Small intestine (tissue), 7 donors: Measurements from ENCODE around the gene TCEAL8. TPM values are rescaled to one million over a fixed set of nuclear protein-coding genes. Genes with fewer than 3 reads are reported as not detected.
"Not testable (repeated sequence)": the region's sequence is repeated elsewhere in the genome, so short reads cannot be mapped to it uniquely, and the experiment has no call there.

Experiments
- DNase-seq, 2 donors: peaks; one replicate each; pipeline versions ENCODE4 v3.0.0 to v3.0.0-alpha.2; 2013
- FAIRE-seq: peaks from 2 replicates; lab custom pipeline; 2012; peaks lifted over from hg19 to GRCh38; lab: Jason Lieb, UNC
- H3K27ac ChIP-seq, 3 donors: one replicate each; pipeline ENCODE4 v1.5.1; 2013; ENCODE audit warnings: low read length in 2 of 3, mild to moderate bottlenecking in 2 of 3, control low read depth in 1 of 3, inconsistent platforms in 1 of 3, low read depth in 1 of 3, moderate library complexity in 1 of 3
- H3K27me3 ChIP-seq, 3 donors: one replicate each; pipeline ENCODE4 v1.6.1; 2013; ENCODE audit warnings: low read length in 3 of 3, inconsistent platforms in 1 of 3; ENCODE audit not compliant: control insufficient read depth in 3 of 3, insufficient read depth in 3 of 3
- H3K36me3 ChIP-seq, 3 donors: one replicate each; pipeline ENCODE4 v1.6.1; 2013; ENCODE audit warnings: low read length in 3 of 3, inconsistent platforms in 1 of 3, low read depth in 1 of 3, mild to moderate bottlenecking in 1 of 3, moderate library complexity in 1 of 3; ENCODE audit not compliant: control insufficient read depth in 3 of 3, insufficient read depth in 2 of 3
- H3K4me1 ChIP-seq, 3 donors: one replicate each; pipeline ENCODE4 v1.6.1; 2013; ENCODE audit warnings: low read length in 2 of 3, inconsistent platforms in 1 of 3, low read depth in 1 of 3, mild to moderate bottlenecking in 1 of 3, moderate library complexity in 1 of 3; ENCODE audit not compliant: control insufficient read depth in 3 of 3, insufficient read depth in 2 of 3
- H3K4me3 ChIP-seq, 3 donors: one replicate each; pipeline ENCODE4 v1.5.1; 2013; ENCODE audit warnings: low read length in 3 of 3, control low read depth in 1 of 3, inconsistent platforms in 1 of 3, low read depth in 1 of 3, mild to moderate bottlenecking in 1 of 3, moderate library complexity in 1 of 3
- H3K9me3 ChIP-seq, 2 donors: one replicate each; pipeline ENCODE4 v1.6.1; 2013; ENCODE audit warnings: low read depth in 1 of 2, low read length in 1 of 2; ENCODE audit not compliant: control insufficient read depth in 2 of 2, insufficient read depth in 1 of 2
- WGBS, 3 donors: extraction: QIAGEN DNeasy Blood & Tissue Kit; methylation state at CpG; one replicate each; pipeline ENCODE4 v1.1.7; 2013; 5-methylcytosine and 5-hydroxymethylcytosine counted together
- polyA plus RNA-seq, 4 donors: library from polyadenylated mRNA; stranded (reverse) in 3 of 4; unstranded in 1 of 4; fragments of 200-250 nt in 3 of 4; fragments of 120-200 nt in 1 of 4; gene quantifications; one replicate each; pipeline versions ENCODE4 v1.2.1 to v1.2.3, GENCODE V29; 2013
- donor health status: healthy with polysubstance abuse.
- donor health status: control.
- donor health status: control.
- donor health status: Bipolar disorder and iron deficiency.
- donor health status: healthy.

TCEAL8 gene
- polyA plus RNA-seq, 4 donors = 24.8 to 119 (median 47.5) TPM

DNA sequence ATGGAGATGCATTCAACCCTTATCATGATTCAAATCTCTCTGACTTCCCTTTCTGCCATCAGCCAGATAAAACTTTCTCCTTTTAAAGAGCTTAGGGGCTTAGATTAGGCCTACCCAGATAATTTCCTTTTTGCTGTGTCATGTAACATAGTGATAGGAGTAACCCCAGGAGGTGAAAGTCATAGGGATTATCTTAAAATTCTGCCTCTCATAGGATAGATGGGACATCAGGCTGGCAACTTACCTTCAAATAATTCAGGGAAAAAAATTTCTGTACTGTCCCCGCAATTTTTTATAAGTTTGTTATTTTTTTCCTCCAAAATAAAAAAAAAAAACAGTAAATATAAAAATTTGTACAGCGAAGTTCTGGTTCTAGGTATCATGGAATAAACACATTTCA is 19.3 kb downstream of the TCEAL8 start:
- H3K36me3 ChIP-seq, H3K27me3 ChIP-seq, DNase-seq, H3K27ac ChIP-seq, FAIRE-seq, H3K4me1 ChIP-seq, H3K4me3 ChIP-seq, H3K9me3 ChIP-seq: not testable (repeated sequence)
- 49 to 87% (median 63%) methylated on average over 2 of the region's 2 CpGs for WGBS, 3 donors

DNA sequence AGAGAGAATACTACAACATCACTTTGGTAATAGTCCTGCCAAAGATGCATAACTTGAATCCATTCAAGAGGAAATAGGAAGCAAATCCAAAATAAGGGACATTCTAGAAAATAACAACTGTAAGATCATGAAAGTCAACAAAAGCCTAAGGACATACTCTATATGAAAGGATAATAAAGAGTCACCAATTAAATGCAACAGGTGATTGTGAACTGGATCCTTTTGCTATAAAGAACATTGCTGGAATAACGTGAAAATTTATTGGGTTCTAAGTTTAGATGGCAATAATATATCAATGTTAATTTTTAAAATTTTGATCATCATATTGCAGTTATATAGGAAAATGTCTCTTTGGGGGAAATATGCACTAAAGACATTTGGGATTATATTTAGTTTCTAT is 20.1 kb downstream of the TCEAL8 start:
- WGBS, 3 donors = 65 to 97% (median 82%) methylated on average over 1 of the region's 1 CpG
- no peak overlapping the region for H3K4me3 ChIP-seq
- DNase-seq = no peak
- H3K27ac ChIP-seq = no peak overlapping the region
- no peaks in the 10 kb centered on the region for H3K4me1 ChIP-seq
- no peaks in the 10 kb centered on the region for H3K36me3 ChIP-seq
- H3K9me3 ChIP-seq = no peaks in the 10 kb centered on the region
- peak; percentile 53 for FAIRE-seq
- no peaks in the 10 kb centered on the region for H3K27me3 ChIP-seq

DNA sequence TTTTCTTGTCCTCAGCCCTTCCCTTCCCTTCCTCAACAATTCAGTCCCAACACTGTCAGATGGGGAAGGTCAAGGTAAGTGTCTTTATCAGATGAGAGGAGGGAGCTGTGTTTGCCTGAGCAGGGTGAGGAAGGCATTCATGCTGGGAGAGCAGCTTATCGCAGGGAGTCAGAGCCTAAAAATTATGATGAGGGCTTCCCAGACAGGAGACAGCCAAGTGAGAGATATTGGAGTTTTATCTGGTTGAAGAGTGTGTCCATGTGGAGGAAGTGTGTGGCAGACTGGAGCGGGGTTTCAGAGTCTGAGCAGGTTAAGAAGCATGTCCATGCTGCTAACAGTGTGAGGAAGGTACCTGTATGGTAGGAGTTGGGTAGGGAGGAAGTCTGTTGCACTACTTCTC is 21.7 kb downstream of the TCEAL8 start:
- FAIRE-seq = no peak
- no peak overlapping the region for H3K27ac ChIP-seq

DNA sequence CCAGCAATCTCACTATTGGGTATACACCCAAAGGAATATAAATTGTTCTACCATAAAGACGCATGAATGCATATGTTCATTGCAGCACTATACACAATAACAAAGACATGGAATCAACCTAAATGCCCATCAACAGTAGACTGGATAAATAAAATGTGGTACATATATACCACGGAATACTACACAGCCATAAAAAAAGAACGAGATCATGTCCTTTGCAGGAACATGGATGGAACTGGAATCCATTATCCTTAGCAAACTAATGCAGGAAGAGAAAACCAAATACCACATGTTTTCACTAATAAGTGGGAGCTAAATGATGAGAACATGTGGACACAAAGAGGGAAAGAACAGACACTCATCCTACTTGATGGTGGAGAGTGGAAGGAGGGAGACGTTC is 29.0 kb downstream of the TCEAL8 start:
- not testable (repeated sequence) for H3K27me3 ChIP-seq, FAIRE-seq, DNase-seq, H3K36me3 ChIP-seq, H3K4me3 ChIP-seq, H3K4me1 ChIP-seq, H3K27ac ChIP-seq, H3K9me3 ChIP-seq
- 78 to 93% (median 86%) methylated on average over 4 of the region's 4 CpGs for WGBS, 3 donors

More for the DNA sequence above, 21.7 kb downstream of the TCEAL8 start:
- Histone ChIP-seq H3K4me3 (no peak overlapping the region), H3K36me3 (no peaks in the 10 kb centered on the region), H3K9me3 (no peaks in the 10 kb centered on the region), H3K27me3 (no peaks in the 10 kb centered on the region), H3K4me1 (no peaks in the 10 kb centered on the region)
- 73 to 74% (median 73%) methylated on average over 2 of the region's 2 CpGs for WGBS, 3 donors
- no peak for DNase-seq

DNA sequence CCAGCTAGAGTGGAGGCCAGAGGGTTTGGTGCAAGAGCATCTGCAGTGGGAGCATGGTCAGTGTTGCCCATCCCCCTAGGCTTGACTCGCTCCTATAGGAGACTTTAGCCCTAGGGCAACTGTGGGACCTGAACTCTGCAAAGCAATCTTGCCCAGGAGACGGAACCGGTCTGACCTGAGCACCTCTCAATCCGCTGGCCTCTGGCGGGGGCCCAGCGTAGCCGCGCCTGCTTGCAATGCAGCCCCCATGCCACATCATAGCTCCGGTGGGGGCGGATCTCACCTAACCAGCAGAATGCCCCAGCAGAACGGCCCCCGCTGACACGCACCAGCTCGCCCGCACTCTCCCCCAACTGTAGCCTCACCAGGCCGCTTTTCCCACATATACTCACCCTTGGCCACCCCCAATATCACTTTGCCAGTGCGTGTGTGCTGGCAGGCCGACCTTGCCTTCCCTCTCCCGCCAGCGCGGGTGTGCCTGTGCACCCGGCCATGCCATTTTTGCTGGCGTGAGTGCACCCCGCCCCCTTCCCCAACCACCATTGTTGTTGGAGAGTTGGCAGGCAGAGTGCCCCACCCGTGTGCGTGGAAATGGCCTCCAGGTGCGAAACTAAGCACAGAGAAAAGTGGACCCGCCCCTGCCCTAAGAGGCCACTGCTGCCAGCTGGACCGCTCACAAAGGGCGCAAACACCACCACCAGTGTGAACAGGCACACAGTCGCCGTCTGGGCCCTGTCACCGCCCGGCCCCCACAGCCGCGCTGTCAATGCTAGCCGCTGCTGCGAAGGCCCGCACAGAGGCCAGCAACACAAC is 34.2 kb downstream of the TCEAL8 start:
- no peak overlapping the region for H3K4me3 ChIP-seq
- WGBS, 3 donors = 37 to 69% (median 50%) methylated on average over 23 to 39 of the region's 39 CpGs

DNA sequence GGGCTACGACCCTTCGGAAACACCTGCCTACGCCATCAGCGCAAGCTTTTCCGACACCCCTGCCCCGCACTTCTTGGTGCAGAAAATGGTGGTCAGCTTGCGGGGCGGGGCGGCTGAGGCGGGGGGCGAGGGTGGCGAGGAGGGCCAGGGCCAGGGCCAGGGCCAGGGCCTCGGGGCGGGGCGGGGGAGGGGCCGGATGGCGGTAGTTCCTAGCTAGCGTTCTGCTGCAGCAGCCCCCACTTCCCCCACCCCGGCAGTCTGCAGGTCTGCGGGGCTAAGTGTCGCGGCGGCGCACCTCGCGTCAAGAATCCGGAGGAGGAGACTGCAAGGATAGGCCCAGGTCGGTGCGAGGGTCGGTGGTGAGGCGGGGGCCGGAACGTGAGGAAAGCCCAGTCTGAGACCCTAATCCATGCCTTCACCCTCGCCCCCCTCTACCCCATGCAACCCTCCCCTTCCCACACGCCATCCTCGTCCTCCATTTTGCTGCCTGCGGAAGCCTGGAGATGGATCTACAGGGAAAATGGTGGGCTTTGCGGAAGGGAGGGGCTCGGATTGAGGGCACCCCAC is 39.4 kb downstream of the TCEAL8 start:
- H3K27ac ChIP-seq = peak overlapping the region in 2 of 3 donors; percentile 77 to 91
- no peaks in the 10 kb centered on the region for H3K9me3 ChIP-seq
- peaks cover 0 to 8% (median 0%) of the 10 kb centered on the region in 3 donors for H3K4me1 ChIP-seq
- FAIRE-seq (no peak), DNase-seq (peak in 1 of 2 donors; percentile 63)
- WGBS, 3 donors = 4 to 43% (median 29%) methylated on average over 16 to 38 of the region's 39 CpGs
- H3K27me3 ChIP-seq = no peaks in the 10 kb centered on the region
- H3K4me3 ChIP-seq = peak overlapping the region; percentile 46 to 72 (median 64)
- H3K36me3 ChIP-seq = peaks cover 0 to 3% (median 0%) of the 10 kb centered on the region in 3 donors

More for the DNA sequence above, 34.2 kb downstream of the TCEAL8 start:
- Histone ChIP-seq H3K27ac (no peak overlapping the region), H3K9me3 (no peaks in the 10 kb centered on the region), H3K27me3 (peaks cover 0 to 3% (median 0%) of the 10 kb centered on the region in 3 donors), H3K36me3 (peaks cover 0 to 3% (median 0%) of the 10 kb centered on the region in 3 donors), H3K4me1 (no peaks in the 10 kb centered on the region)
- DNase-seq = peak in 1 of 2 donors; percentile 47
- FAIRE-seq = no peak

DNA sequence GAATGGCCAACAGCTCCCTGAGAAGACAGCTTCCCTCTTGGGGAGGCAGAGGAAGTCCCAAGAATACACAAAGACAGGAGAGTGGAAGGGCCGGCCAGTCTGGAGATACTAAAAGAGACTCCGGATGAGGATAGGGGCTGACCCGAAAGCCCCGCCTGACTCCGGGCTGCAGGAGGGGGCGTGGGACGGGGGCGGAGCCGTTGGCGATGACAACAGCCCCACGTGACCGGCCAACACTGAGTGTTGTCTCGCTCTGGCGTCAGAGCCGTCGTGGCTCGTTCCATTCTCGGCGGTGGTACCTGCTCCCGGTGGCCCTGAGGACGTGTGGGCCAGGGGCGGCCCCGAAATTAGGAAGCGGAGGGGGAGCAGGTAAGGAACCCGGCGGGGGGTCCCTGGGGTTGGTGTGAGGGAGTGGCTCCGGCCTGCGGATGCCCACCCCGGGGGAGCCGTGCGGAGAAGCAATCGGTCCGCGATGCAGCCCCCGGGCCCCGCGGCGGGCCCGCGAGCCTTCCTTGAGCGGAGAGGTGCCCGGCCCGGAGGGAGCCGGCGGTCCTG is 40.0 kb downstream of the TCEAL8 start, which contains the start of gene BEX4:
TSS of gene BEX4 (plus strand) at position 239 of the 555 bp plus-strand sequence. CDS start 1,046 bp downstream, outside the sequence.
- Histone ChIP-seq H3K4me1 (peaks cover 0 to 8% (median 0%) of the 10 kb centered on the region in 3 donors), H3K9me3 (no peaks in the 10 kb centered on the region), H3K36me3 (peaks cover 0 to 3% (median 0%) of the 10 kb centered on the region in 3 donors), H3K4me3 (peak within 1 kb of the TSS; percentile 46 to 72 (median 64)), H3K27ac (peak within 1 kb of the TSS in 2 of 3 donors; percentile 77 to 91), H3K27me3 (no peaks in the 10 kb centered on the region)
- WGBS, 3 donors = 1 to 34% (median 6%) methylated on average over 30 to 45 of the region's 45 CpGs
- no peak for FAIRE-seq
- DNase-seq = peak; percentile 65 to 88

DNA sequence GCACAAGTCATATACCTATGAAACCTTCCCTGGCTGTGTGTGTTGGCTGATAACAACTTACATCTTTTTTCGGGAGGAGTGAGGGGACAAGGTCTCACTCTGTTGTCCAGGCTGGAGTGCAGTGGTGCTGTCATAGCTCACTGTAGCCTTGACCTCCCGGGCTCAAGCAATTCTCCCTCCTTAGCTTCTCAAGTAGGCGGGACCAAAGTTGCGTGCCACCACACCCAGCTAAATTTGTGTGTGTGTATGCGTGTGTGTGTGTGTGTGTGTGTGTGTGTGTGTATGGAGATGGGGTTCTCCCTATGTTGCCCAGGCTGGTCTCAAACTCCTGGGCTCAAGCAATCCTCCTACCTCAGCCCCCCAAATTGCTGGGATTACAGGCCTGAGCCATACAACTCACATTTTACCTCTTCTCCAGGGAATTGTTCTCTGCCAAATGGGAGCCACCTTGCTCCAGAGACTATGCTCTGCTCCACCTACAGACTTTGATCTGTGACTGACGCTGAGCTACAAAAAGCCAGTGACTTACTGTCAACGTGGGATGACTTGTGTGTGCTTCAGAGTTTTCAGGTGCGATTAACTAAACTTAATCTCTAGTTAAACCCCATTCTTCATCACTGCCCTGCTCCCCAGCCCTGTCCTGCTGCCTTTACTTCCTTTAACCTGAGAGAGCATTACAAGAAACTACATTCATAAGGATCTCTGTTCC is 42.1 kb downstream of the TCEAL8 start:
- FAIRE-seq = no peak
- WGBS, 3 donors = 36 to 65% (median 49%) methylated on average over 7 to 8 of the region's 8 CpGs

More for the DNA sequence above, 42.1 kb downstream of the TCEAL8 start:
- Histone ChIP-seq H3K4me1 (peaks cover 0 to 8% (median 0%) of the 10 kb centered on the region in 3 donors), H3K9me3 (no peaks in the 10 kb centered on the region), H3K27ac (no peak overlapping the region), H3K36me3 (peaks cover 0 to 3% (median 0%) of the 10 kb centered on the region in 3 donors), H3K27me3 (no peaks in the 10 kb centered on the region), H3K4me3 (no peak overlapping the region)
- peak; percentile 42 to 49 for DNase-seq
